GM13976 (cell line): ENCODE results near the gene ATM.

ENCODE experiments used
- DNase-seq: peaks from one replicate; pipeline ENCODE4 v3.0.0; 2012; ENCODE audit warnings: low spot score
- in situ Hi-C: fragments of 300-500 bp; cut with MboI; formaldehyde crosslinking; loops from one replicate; pipeline ENCODE4 v1.12.0; 2022; ENCODE audit warnings: low sequenced_read_pairs, mixed read lengths, inconsistent platforms; ENCODE audit not compliant: unreplicated experiment
- TF ChIP-seq, protein P1 (sequence below): IDR thresholded peaks from 2 replicates; pipeline ENCODE4 v1.5.1; 2012; ENCODE audit warnings: borderline replicate concordance, mild to moderate bottlenecking; ENCODE audit not compliant: insufficient read depth; ENCODE audit errors: extremely low read depth, missing control alignments, control extremely low read depth

Gene ATM

DNA sequence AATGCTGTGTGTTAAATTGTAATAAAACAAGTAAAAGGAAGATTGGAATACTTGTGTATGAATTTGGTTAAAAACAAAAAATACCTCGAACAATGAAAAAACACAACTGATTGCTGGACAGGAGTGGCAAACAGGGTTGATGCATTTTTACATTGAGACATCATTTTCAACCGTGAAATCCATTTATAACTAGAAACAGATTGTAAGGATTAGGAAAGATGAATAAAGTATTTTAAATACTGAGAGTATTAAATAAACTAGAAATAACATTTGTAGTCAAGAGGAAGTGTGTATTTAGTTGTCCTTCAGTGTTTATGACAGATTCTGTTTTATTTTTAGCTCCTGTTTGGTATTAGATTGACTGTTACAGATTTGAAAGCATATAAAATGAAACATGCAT is 5.4 kb downstream of the ATM start:
- TF ChIP-seq, protein P1, sequence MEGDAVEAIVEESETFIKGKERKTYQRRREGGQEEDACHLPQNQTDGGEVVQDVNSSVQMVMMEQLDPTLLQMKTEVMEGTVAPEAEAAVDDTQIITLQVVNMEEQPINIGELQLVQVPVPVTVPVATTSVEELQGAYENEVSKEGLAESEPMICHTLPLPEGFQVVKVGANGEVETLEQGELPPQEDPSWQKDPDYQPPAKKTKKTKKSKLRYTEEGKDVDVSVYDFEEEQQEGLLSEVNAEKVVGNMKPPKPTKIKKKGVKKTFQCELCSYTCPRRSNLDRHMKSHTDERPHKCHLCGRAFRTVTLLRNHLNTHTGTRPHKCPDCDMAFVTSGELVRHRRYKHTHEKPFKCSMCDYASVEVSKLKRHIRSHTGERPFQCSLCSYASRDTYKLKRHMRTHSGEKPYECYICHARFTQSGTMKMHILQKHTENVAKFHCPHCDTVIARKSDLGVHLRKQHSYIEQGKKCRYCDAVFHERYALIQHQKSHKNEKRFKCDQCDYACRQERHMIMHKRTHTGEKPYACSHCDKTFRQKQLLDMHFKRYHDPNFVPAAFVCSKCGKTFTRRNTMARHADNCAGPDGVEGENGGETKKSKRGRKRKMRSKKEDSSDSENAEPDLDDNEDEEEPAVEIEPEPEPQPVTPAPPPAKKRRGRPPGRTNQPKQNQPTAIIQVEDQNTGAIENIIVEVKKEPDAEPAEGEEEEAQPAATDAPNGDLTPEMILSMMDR: no peak
- in situ Hi-C loops: loop anchor here (25.0 kb wide), 1 partner anchor 409 kb away; no protein-coding TSS in a partner anchor
- DNase-seq: no peak

DNA sequence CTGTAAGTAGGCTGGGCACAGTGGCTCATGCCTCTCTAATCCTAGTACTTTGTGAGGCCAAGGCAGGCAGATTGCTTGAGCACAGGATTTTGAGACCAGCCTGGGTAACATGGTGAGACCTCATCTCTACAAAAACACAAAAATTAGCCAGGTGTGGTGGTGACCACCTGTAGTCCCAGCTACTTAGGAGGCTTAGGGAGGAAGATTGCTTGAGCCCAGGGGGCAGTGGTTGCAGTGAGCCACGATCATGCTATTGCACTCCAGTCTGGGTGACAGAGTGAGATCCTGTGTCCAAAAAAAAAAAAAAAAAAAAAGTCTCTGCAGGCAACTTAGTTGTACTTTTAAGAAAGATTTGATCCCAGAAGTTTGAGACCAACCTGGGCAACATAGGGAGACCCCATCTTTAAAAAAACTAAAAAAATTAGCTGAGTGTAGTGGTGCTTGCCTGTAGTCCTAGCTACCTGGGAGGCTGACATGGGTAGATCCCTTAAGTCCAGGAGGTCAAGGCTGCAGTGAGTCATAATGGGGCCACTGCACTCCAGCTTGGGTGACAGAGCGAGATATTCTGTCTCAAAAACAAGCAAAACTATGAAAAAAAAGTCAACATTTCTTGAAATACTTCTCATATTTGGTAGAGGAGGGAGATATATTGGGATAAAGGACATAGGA is 10.5 kb downstream of the ATM start:
- in situ Hi-C loops: loop anchor here (25.0 kb wide), 1 partner anchor 404 kb away; no protein-coding TSS in a partner anchor
- TF ChIP-seq, protein P1: no peak
- no peak for DNase-seq

DNA sequence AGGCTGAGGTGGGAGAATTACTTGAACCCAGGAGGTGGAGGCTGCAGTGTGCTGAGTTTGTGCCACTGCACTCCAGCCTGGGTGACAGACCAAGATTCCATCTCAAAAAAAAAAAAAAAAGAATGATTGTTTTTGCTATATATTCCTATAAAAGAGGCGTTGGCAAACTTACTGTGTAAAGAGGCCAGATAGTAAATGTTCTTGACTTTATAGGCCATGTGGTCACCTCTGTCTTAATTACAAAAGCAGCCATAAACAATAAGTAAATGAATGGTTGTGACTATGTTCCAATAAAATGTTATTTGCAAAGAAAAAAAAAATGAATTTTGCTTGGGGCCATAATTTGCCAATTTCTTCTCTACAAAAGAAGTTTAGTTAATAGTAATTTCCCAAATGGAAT is 12.3 kb downstream of the ATM start:
- in situ Hi-C loops: loop anchor here (25.0 kb wide), 1 partner anchor 402 kb away; no protein-coding TSS in a partner anchor
- TF ChIP-seq, protein P1: no peak
- no peak for DNase-seq

DNA sequence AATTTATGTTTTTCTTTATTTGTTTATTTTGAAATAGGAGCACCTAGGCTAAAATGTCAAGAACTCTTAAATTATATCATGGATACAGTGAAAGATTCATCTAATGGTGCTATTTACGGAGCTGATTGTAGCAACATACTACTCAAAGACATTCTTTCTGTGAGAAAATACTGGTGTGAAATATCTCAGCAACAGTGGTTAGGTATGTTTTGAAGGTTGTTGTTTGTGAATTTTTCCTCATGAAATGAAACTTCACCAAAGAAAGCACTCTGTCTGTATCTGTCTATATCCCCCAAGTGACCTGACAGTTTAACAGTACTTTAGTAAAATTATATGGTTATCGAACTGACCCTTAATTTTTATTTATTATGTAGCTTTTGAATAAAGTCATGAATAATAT is 12.8 kb downstream of the ATM start:
- in situ Hi-C loops: loop anchor here (25.0 kb wide), 1 partner anchor 402 kb away; no protein-coding TSS in a partner anchor
- TF ChIP-seq, protein P1: no peak
- DNase-seq: no peak

DNA sequence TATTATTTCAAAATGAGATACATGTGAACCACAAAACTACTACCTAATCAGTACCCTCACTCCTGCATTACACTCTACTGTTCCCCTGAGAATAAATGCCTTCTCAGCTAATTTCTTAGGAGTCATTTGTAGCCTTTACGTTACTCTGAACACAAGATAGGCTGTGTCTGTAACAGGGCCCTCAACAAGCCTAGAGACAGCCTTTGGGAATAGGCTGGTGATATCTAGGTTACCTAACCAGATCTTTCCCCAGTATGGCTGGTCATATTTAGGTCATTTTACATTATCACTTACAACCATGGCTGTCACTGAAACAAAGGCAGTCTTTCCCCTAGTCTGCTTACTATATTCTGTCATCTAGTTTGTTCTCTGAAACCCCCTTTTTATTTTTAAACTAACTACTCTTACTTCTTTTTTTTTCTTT is 14.2 kb downstream of the ATM start:
- in situ Hi-C loops: loop anchor here (25.0 kb wide), 1 partner anchor 400 kb away; no protein-coding TSS in a partner anchor
- no peak for DNase-seq
- TF ChIP-seq, protein P1: no peak

DNA sequence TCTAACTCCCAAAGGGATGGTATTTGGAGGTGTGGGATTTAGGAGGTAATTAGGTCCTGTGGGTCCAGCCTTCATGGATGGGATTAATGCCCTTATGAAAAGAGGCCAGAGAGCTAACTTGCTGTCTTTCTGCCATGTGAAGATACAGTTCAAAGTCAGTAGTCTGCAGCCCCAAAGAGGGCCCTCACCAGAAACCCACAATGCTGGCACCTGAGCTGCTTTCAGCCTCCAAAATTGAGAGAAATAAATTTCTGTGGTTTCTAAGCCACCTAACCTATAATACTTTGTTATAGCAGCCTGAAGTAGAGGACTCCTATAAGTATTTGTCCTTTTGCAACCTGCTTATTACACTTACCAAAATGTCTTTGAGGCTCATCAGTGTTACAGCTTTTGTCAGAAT is 16.2 kb downstream of the ATM start:
- TF ChIP-seq, protein P1: no peak
- in situ Hi-C loops: loop anchor here (25.0 kb wide), 1 partner anchor 398 kb away; no protein-coding TSS in a partner anchor

More for the DNA sequence above, 16.2 kb downstream of the ATM start:
- no peak for DNase-seq
